Measurements from ENCODE around the gene PSMD1.
A peak's percentile ranks its signal among the peaks of the same experiment; 100 is the strongest.
"Not testable (repeated sequence)": the region's sequence is repeated elsewhere in the genome, so short reads cannot be mapped to it uniquely, and the experiment has no call there.

Gene PSMD1

DNA sequence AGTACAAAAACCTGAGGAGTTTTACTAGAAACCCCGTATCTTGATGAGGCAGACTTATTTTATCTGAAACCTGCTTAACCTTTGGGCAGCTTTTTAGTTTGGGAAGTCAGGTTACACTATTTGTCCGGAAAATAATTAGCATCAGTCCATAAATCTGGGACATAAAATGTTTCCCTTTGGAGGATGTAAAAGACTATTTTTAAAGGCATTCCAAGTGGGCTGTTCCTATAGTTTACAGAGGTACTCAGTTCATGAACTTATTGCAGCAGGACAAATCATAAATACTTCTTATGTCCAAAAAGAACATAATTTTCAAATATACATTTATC is 61.9 kb downstream of the PSMD1 start:
- FAIRE-seq: no peak

DNA sequence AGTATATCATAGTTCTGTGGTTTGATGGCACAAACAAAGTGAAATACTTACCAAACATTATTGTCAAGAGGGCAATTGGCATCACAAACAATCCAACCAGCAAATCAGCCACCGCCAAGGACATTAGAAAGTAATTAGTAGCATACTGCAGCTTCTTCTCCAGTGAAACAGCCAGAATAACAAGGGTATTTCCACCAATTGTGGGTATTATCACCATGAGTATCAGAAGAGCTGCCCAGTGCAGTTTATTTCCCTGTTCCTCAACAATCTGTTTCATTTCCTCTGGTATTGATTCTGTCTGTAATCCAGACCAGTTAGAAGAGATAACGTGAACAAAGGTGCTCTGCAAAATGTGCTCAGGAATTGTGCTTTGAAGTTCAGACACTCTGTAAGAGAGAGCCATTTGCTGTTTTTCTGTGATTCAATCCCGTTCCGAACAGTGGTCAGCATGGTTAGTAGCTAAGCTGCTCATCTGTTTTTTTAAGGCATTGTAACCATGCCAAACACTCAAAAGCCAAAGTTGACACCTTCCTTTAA is 66.8 kb downstream of the PSMD1 start:
- no peak for FAIRE-seq

DNA sequence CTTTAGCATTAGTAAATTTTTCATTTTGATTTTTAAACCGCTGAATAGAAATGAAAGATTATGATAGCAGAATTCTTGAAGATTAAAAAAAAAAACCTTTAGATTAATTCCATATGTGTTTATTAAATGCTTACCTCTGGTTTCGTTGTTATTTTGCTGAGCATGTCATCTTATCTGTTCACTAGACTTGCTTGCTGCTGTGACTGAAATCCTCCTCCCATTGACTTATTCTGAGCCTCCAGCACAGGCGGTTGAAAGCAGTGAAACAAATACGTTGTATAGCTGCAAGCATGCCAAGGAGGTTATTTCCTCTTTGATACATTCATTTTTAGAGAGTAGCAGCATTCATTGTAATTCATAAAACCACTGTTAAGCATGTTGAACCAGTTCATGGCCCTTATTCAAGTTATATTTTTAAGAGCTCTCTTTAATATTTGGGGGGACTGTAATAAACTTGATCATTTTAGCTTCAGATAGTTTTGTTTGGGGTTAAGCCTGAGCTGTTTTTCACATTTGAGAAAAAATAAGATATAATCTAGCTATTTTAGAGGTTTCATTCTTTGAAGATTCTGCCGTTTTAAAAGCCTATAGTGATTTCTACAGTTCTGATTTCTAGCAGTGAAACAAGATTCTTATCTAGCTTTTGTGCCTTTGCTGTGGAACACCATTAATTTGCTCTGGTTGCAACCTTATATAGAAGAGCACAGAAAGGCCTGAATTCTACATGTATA is 68.3 kb downstream of the PSMD1 start, which contains the start of gene HTR2B:
Gene HTR2B, minus strand, starts transcription at position 205 of the 731 bp plus-strand sequence. CDS start 1,278 bp downstream, outside the sequence.
- no peak for FAIRE-seq

DNA sequence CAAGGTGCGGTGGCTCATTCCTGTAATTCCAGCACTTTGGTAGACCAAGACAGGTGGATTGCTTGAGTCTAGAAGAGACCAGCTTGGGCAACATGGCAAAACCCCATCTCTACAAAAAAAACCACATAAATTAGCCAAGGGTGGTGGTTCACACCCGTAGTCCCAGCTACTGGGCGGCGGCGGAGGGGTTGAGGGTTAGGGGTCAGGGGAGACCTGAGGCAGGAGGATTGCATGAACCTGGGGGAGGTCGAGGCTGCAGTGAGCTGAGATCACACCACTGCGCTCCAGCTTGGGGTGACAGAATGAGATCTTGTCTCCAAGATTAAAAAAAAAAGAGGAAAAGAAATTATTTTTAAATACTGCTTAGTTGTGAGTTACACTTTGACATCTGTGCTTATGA is 69.5 kb downstream of the PSMD1 start:
- FAIRE-seq: no peak

DNA sequence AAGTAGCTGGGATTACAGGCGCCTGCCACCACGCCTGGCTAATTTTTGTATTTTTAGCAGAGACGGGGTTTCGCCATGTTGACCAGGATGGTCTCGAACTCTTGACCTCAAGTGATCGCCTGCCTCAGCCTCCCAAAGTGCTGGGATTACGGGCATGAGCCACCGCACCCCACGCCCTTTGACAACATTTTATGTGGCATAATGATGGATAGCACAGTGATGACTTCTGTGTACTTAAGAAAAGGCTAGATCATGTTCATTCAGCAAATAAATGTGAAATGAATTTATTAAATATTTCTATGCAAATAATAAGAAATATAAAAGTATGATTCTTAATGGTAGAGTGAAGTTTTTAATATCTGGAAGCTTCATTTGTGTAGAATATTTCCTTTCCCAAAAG is 70.8 kb downstream of the PSMD1 start:
- no peak for FAIRE-seq

DNA sequence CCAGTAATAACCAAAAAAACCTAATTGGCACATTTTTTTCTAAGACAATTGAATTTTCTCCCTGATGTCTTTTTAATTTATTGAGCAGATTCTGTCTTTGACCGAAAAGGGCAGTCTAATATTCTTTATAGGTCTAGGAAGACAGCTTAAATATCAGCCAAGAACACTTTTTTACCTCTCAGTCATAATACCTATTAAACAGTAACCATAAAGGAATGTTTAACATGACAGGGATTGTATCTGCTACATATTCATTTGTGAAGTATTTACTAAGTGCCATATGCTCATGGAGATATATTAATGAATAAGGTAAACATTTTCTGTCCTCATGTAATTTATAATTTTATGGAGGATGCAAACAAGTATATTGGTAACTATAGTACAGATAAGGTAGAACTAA is 71.3 kb downstream of the PSMD1 start:
- FAIRE-seq: no peak

DNA sequence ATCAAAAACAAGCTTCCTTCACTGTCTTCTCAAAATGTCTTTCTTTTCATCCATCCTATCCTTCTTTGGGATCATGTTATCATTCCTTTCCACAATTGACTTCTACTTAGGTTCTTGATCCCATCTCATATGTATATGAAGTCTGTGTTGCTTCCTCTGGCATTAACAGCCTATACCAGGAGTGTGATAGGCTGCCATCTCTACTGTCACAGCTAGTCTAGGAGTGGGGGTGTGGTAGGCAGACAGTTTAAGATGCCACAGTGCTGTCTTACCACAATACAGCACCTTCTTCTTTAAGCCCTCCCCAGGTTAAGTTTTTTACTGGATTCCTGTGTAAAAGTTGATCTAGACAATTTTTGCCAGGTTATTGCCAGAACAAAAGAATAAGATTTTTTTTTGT is 71.9 kb downstream of the PSMD1 start:
- FAIRE-seq: no peak

DNA sequence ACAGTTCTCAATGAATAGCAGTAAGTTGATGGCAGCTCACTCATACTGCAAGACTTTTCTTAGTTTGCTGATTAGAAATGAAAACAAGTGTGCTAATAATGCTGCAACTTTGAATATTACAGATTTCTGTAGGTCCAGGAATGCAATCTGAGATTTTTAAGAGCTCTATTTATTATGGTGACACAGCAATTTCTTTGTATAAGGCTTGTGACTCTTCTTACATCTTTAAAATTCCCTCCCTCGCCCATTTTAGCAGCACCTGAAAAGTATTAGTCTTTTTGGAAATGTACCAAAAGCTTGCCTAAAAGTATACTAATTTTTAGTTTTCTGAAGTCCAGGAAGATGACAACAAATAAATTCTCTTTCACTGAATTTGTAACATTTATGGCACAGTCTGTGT is 72.5 kb downstream of the PSMD1 start:
- FAIRE-seq: no peak

DNA sequence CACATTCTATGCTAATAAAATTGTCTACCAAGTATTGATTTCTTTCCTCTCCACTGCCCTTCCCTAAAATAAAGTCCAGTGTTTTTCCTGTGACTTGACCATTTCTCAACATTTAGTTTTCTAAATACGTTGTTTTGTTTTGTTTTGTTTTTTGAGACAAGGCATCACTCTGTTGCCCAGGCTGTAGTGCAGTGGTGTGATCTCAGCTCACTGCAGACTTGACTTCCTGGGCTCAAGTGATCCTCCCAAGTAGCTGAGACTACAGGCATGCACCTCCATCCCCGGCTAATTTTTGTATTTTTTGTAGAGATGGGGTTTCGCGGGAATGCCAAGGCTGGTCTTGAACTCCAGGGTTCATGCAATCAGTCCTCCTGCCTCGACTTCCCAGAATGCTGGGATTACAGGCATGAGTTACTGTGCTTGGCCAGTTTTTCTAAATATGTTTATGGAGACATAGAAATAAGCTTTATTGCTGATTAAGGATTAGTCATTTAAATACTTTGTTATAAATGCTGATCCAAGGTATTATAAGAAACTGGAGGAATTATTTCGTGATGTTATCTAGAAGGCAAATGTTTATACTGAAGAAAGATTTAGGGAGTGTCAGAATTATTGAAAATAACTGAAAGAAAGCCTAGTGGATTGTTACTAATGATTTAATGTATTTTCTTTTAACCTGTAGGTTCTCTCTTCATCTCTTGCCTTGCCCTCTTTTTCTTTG is 73.8 kb downstream of the PSMD1 start:
- FAIRE-seq: no peak

DNA sequence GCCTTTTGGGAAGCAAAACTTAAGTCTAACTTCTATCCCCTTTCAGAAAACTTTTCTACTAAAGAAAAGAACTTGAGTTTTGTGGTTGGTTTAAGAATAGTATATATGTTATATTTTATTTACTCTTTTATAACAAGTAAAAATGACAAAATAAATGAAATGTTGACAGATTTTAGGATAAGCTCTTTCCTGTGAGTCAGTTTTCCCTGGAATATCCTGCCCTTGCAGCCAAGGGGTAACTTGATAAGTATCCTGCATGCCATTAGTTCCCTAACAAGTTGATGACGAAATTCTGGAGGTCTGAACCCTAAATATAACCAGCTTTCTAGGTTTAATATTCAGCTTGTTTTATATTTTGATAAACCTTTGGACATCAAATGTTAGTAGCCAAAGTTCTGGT is 75.5 kb downstream of the PSMD1 start:
- FAIRE-seq: no peak

DNA sequence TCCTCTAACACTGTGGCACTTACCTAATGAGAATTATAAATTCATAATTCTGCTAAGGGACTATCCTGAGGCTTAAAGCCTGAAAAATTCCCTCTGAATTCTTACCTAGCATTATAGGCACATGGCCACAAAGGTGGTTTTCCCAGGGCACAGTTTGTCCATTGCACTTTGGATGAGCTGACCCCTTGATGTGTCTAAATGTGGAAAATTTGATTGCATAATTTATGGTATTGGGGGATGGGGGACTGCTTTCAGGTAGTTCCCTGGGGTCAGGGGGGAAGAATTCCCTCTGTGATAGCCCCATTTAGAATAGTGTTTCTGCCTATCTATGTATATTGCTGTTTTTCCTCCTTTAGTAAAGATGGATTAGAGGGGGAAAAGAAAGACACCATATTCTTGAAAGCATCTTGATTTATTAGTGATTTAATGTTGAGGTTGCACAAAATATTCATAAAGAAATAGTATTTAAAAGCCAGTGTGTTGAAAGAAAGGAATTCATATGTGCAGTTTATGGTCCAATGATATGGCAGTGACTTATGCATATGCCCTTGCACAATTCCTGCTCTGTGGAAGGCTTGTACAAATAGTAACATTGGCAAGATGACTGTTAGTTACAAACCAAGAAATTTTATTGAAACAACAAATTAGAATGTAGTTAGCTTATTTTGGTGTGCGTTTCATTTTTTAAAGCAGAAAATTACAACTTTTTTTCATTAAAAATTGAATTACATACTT is 76.9 kb downstream of the PSMD1 start:
- no peak for FAIRE-seq

DNA sequence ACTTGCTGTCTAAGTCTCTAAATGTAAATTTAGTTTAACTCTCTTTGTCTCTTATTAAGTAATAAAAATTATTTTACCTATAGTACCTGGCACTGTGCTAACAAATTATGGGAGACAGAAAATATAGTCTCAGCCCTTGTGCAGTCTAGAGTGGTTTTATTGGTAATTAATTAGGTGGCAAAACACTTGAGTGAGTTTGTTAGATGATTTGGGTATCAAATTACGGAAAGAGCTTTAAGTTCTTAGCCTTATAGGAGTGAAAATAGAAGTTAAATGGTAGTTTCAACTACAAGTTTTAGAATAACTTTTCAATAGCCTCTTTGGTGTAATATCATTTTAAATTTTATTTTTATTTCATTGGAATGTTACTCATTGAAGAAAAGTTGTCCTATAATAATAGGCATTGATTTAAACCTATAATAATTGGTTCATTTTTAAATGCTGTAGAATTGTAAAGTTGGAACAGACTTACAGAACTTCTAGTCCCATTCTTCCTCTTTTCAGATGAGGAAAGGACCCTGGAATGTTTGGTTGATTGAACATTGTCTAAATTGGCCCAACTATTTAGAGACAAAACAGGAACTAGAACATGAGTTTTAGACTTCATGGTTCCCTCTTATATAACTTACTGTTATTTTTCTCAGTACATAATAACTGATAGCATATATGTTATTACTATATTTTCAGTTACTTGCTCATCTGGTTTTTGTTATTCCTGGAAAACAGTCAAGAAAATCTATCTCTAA is 78.4 kb downstream of the PSMD1 start:
- FAIRE-seq: peak; percentile 33

DNA sequence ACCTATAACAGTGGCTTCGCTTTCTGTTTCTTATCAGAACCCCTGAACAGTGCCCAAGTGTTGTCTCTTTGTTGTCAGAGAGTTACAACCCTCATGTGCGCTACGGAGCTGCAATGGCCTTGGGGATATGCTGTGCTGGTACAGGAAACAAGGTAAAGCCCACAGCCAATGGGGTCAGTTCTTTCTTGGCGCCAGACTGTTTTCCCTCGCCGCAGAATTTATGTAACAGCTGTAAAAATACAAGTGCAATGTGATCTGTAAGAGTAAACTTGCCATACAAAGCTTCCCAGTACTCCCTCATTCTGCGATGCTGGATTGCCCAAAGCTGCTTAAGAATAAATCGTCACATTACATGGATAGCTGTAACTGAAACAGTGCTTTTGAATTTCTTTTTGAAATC is 82.0 kb downstream of the PSMD1 start:
- FAIRE-seq: no peak

DNA sequence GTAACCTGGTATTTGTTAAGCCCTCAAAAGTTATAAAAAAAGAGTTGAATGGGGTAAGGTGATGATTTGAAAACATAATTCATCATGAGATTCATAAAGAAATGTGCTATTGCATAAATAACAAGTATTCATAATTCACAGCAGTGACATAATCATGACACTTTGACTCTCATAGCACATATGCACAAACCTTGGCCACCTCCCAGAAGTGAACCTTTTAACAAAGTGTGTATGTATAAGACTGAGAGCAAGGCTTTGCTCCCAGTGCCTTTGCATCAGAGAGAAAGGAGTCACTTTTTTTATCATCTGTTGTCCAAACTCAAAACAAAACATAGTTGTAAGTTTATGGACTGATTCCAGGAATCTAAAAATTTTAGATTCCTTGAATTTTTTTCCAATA is 83.1 kb downstream of the PSMD1 start:
- no peak for FAIRE-seq

DNA sequence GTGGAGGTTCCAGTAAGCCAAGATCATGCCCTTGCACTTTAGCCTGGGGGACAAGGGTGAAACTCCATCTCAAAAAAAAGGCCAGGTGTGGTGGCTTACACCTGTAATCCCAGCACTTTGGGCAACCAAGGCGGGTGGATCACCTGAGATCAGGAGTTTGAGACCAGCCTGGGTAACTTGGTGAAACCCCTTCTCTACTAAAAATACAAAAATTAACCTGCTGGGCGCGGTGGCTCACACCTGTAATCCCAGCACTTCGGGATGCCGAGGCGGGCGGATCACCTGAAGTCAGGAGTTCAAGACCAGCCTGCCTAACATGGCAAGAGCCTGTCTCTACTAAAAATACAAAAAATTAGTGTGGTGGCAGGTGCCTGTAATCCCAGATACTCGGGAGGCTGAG is 84.1 kb downstream of the PSMD1 start:
- FAIRE-seq: not testable (repeated sequence)

DNA sequence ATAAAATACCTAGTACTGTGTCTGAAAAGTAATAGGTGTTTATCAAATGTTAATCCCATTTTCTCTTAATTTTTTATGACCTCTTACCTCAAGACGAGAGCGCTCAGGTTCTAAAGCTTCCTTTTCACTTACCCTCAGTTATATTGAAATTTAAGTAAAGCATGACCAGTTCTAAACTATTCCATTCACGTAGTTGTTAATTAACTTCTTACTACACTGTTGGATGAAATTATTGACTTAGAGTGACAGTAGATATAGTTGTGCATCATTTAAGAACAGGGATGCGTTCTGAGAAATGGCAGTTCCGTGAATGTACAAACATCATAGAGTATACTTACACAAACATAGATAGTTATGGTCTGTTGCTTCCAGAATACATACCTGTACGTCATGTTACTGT is 88.2 kb downstream of the PSMD1 start:
- FAIRE-seq: no peak

DNA sequence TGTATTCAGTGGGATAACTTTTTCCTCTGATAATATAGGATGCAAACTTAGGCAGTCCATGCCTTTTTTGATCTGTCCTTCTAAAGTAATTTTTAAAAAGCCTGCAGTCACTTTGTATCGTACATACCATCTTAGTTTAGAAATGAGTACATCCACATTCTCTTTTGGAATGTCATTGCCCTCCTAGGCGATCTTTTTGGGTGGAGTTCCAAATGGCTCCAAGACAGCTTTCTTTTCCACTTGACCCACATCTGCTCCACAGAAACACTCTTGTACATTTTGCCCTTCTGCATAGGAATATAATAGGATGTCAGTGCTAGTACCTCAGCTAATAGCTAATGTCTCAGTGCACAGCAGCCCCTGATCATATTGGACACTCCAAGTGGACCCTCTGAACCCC is 90.0 kb downstream of the PSMD1 start:
- no peak for FAIRE-seq

DNA sequence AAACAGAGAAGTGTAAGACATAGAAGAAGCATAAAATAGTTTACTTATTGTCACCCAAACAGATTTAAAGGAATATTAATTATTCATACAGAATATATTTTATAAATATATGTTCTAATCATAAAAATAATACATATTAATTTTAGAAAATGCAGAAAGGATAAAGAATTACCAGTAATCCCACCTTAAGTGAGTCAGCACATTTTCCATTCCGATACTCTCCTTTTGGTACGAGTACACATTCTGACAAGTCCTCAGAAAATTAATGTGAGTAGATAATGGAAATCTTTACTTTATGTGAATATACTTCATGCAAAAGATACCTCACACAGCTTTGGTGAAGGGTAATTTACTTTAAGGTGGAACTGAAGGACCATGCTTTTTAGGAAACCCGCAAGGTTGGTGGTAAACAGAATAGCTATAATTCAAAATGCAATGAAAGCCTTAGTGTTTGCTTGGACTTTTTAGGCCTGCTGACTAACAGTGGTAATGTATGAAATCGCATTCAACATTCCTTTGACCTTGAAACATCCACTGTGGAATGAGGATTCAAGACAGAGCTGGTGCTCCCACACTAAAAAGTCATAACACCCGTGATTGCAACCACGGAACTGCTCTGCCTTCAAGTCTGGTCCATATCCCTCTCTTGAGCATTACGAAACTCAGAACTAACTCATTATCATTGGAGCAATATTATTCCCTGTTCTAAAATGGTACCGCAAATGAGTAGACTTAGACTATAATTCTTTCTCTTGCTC is 96.3 kb downstream of the PSMD1 start:
- FAIRE-seq: no peak

DNA sequence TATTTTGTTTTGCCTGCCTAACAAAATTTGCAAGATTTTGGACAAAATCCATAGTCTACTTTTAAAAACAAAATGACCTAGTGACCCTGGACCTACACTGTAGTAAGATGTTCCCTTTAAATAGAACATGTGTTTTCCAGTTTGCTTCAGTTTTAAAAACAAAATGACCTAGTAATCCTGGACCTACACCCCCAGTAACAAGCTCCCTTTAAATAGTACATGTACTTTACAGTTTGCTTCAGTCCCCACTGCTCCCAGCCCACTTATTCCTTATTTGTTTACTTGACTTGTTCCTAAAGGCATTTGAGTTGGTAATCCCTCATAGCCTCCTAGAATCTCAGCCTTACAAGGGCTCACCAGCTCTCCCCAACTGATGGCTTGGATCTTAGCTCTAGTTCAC is 102.6 kb downstream of the PSMD1 start:
- FAIRE-seq: no peak

DNA sequence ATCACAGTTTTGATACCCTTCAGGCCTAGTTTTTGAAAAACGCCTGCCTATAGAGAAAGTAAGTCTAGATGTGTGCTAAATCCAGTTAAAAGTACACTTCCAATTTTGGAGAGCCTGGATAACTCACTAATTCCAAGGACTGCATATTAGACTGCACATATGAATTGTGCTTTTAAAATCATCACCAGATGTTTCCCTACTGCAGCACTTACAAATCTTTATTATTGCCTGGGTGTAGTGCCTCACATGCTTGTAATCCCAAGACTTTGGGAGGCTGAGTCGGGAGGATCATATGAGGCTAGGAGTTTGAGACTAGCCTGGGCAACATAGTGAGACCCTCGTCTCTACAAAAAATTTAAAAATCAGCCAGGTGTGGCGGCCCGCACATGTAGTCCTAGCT is 104.0 kb downstream of the PSMD1 start:
- FAIRE-seq: no peak

DNA sequence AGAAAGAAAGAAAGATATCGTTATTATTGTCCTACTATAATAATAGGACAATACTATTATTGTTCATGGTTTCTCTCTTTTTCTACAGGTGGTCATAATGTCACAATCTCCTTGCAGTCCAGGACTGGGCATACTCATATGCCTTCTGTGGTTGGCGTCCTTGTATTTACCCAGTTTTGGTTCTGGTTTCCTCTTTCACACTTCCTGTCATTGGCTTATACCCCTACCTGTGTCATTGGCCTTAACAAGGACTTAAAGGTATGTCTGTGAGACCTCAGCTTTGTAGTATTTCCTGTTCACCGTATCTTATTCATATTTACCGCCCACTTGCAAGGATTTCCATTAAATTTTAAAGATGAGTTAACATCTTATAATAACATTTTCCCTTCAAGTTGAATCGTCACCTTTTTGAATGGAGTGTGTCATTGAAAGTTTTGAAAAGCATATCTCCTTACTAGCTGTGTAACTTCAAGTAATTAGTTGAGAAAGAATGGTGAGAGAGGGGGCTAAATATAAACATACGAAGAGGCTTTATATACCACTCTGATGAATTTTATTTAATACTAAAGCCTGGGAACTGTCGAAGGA is 104.7 kb downstream of the PSMD1 start:
- no peak for FAIRE-seq

DNA sequence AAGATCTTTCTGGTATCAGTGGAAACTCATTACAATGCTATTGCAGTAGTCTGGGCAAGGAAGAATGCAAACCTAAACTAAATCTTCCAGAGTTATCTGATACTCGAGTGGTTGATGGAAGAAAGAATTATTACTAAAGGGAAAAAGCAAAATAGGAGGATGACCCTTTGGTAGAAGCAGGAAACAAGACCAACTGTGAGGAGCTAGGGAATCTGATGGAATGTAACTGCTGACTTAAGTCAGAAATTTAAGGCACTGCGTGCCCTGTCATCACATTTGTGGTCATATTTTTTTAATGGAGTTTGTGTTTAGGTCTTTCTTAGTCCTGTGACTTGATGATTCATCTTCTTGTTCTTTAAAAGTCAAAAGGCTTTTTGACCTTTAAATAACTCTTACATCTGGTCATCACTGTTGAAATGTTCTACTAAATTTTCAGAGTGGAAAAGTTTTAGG is 105.2 kb downstream of the PSMD1 start:
- FAIRE-seq: no peak
